GM23338 (cell line): Measurements from ENCODE around the gene NINJ1. TPM values are rescaled to one million over a fixed set of nuclear protein-coding genes. Genes with fewer than 3 reads are reported as not detected.

ENCODE experiments used
- ATAC-seq: fragments of 200-7000 bp; cut with Tn5 transposase; 3 replicates; pipeline ENCODE4 v1.9.1; 2020
- DNase-seq: peaks from one replicate; pipeline ENCODE4 v3.0.0-alpha.2; 2015; ENCODE audit warnings: low spot score
- H2AFZ ChIP-seq: fragments of 200-600 bp; sonication (generic); 2 replicates; pipeline ENCODE4 v1.8.0; 2016; ENCODE audit warnings: antibody characterized with exemption, mild to moderate bottlenecking, moderate library complexity
- H3F3A ChIP-seq: fragments of 200-600 bp; sonication (generic); replicated peaks from 2 replicates; pipeline ENCODE4 v1.8.0; 2017; ENCODE audit warnings: antibody characterized with exemption, mixed run types, low read depth
- H3K27ac ChIP-seq: fragments of 200-600 bp; sonication (generic); 2 replicates; pipeline ENCODE4 v1.6.1; 2016; ENCODE audit warnings: low read depth
- H3K27me3 ChIP-seq: fragments of 200-600 bp; sonication (generic); 2 replicates; pipeline ENCODE4 v1.8.0; 2016; ENCODE audit warnings: mild to moderate bottlenecking, mixed run types, moderate library complexity; ENCODE audit not compliant: insufficient read depth
- H3K36me3 ChIP-seq: fragments of 200-600 bp; sonication (generic); 2 replicates; pipeline ENCODE4 v1.8.0; 2016; ENCODE audit warnings: mild to moderate bottlenecking; ENCODE audit not compliant: insufficient read depth
- H3K4me1 ChIP-seq: fragments of 200-600 bp; sonication (generic); 2 replicates; pipeline ENCODE4 v1.8.0; 2016; ENCODE audit warnings: mild to moderate bottlenecking, moderate library complexity; ENCODE audit not compliant: insufficient read depth
- H3K4me2 ChIP-seq: fragments of 200-600 bp; sonication (generic); 2 replicates; pipeline ENCODE4 v1.7.1; 2017; ENCODE audit warnings: mixed run types
- H3K4me3 ChIP-seq: fragments of 200-600 bp; sonication (generic); 2 replicates; pipeline ENCODE4 v1.6.1; 2016; ENCODE audit warnings: mixed run types
- H3K79me2 ChIP-seq: fragments of 200-600 bp; sonication (generic); replicated peaks from 2 replicates; pipeline ENCODE4 v1.8.0; 2017; ENCODE audit warnings: mild to moderate bottlenecking; ENCODE audit not compliant: insufficient read depth
- H3K9me2 ChIP-seq: fragments of 200-600 bp; sonication (generic); 2 replicates; pipeline ENCODE4 v1.8.0; 2017; ENCODE audit not compliant: insufficient read depth
- H4K20me1 ChIP-seq: fragments of 200-600 bp; sonication (generic); replicated peaks from 2 replicates; pipeline ENCODE4 v1.8.0; 2017; ENCODE audit warnings: mild to moderate bottlenecking; ENCODE audit not compliant: insufficient read depth
- H3K27ac Mint-ChIP-seq: 2 replicates; pipeline ENCODE4 v1.8.0; 2020; ENCODE audit warnings: inconsistent platforms, mild to moderate bottlenecking, moderate library complexity, mixed read lengths
- H3K27me3 Mint-ChIP-seq: 3 replicates; pipeline ENCODE4 v1.8.0; 2022; ENCODE audit warnings: low read depth, mild to moderate bottlenecking, moderate library complexity, mixed read lengths, inconsistent platforms; ENCODE audit not compliant: insufficient read depth, poor library complexity
- H3K36me3 Mint-ChIP-seq: 3 replicates; pipeline ENCODE4 v1.8.0; 2021; ENCODE audit warnings: low read depth, mild to moderate bottlenecking, inconsistent platforms, moderate library complexity, mixed read lengths
- H3K4me1 Mint-ChIP-seq: 3 replicates; pipeline ENCODE4 v1.8.0; 2020; ENCODE audit warnings: mild to moderate bottlenecking, inconsistent platforms, mixed read lengths
- H3K4me3 Mint-ChIP-seq: 3 replicates; pipeline ENCODE4 v1.8.0; 2021; ENCODE audit warnings: moderate library complexity, mild to moderate bottlenecking, inconsistent platforms, mixed read lengths
- H3K9me3 Mint-ChIP-seq: 3 replicates; pipeline ENCODE4 v1.8.0; 2020; ENCODE audit warnings: moderate library complexity, mild to moderate bottlenecking, inconsistent platforms, mixed read lengths
- CREB1 ChIP-seq: fragments of 250-450 bp; sonication (Bioruptor Pico); IDR thresholded peaks from 2 replicates; pipeline ENCODE4 v1.5.0; 2020; ENCODE audit warnings: low read depth, mild to moderate bottlenecking, moderate library complexity
- CTCF ChIP-seq, 2 experiments: fragments of 200-600 bp in 1 of 2; sonication (generic) in 1 of 2; conservative IDR thresholded peaks; 2 replicates each; pipeline versions ENCODE4 v1.5.1 to v1.6.1; 2016 to 2017; ENCODE audit warnings: antibody characterized with exemption in 2 of 2, low read depth in 2 of 2, mild to moderate bottlenecking in 2 of 2, moderate library complexity in 1 of 2
- EZH2 ChIP-seq: fragments of 200-600 bp; sonication (generic); IDR thresholded peaks from one replicate; pipeline ENCODE4 v1.8.0; 2017; ENCODE audit warnings: antibody characterized with exemption, mild to moderate bottlenecking, low read depth; ENCODE audit not compliant: unreplicated experiment
- EZH2phosphoT487 ChIP-seq: fragments of 200-600 bp; sonication (generic); IDR thresholded peaks from one replicate; pipeline ENCODE4 v1.8.1; 2018; ENCODE audit warnings: antibody characterized with exemption; ENCODE audit not compliant: unreplicated experiment
- JUNB ChIP-seq: IDR thresholded peaks from one replicate; pipeline ENCODE4 v1.6.1; 2016; ENCODE audit warnings: antibody characterized with exemption; ENCODE audit not compliant: unreplicated experiment
- NANOG ChIP-seq: IDR thresholded peaks from 2 replicates; pipeline ENCODE4 v1.6.1; 2016; ENCODE audit warnings: antibody characterized with exemption, borderline replicate concordance
- POLR2AphosphoS5 ChIP-seq: IDR thresholded peaks from 2 replicates; pipeline ENCODE4 v1.6.1; 2016; ENCODE audit warnings: antibody characterized with exemption, low read depth
- REST ChIP-seq: IDR thresholded peaks from one replicate; pipeline ENCODE4 v1.6.1; 2018; ENCODE audit warnings: antibody characterized with exemption; ENCODE audit not compliant: unreplicated experiment
- ZNF114 ChIP-seq: fragments of 250-450 bp; sonication (Bioruptor Pico); IDR thresholded peaks from 2 replicates; pipeline ENCODE4 v1.5.0; 2020; ENCODE audit warnings: mild to moderate bottlenecking, moderate library complexity
- ZNF331 ChIP-seq: fragments of 250-450 bp; sonication (Bioruptor Pico); IDR thresholded peaks from 2 replicates; pipeline ENCODE4 v1.5.0; 2020; ENCODE audit warnings: low read depth, mild to moderate bottlenecking, moderate library complexity
- polyA plus RNA-seq: library from polyadenylated mRNA; unstranded; fragments of >200 nt; fragmentation: Nextera tagmentation; extraction: Ambion mirVana; gene quantifications from 2 replicates; pipeline ENCODE4 v1.2.1, GENCODE V29; 2016
- total RNA-seq: library from RNA; depleted of rRNA; stranded (reverse); fragments of >200 nt; shearing (Covaris generic); gene quantifications from 2 replicates; pipeline ENCODE4 v1.2.3, GENCODE V29; 2014
- TF ChIP-seq, protein P1 (sequence below): fragments of 250-450 bp; sonication (Bioruptor Pico); IDR thresholded peaks from 2 replicates; pipeline ENCODE4 v1.5.0; 2020; ENCODE audit warnings: mild to moderate bottlenecking, moderate library complexity

The NINJ1 gene
- total and polyA plus RNA-seq, 2 experiments from 2014 or later = 36.3 to 39.7 TPM

DNA sequence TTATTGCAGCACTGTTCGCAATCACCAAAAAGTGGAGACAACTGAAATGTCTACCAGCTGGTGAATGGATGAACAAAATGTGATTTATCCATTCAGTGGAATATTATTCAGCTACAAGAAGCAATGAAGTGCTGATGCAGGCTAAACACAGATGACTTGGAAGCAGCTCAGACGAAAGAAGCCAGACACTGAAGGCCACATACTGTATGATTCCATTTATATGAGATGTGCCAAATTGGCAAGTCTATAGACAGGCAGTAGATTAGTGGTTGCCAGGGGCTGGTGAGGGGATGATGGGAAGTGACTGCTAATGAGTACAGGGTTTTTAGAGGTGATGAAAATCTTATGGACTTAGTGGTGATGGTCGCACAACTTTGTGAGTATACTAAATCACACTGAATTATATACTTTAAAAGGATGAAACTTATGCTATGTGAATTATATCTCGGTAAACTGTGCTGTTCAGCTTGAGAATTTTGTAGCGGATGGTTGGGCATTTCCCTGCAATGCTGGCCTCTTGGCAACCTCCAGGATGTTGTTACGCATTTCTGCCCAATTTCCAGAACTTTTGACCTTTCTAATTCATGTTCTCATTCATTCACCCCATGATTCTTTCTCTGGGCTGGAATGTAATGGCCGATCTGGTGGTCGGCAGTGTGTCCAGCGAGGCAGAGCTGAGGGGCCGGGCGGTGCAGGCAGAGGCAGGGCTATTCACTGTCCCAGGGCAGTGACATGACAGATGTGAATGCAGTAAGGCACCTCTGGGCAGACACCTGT, 27.9 kb upstream of the NINJ1 start (continued):
- TF ChIP-seq POLR2AphosphoS5 (no peak), ZNF331 (CRISPR knock-in tag) (no peak), REST (no peak)

- no peaks in the 10 kb centered on the region for H4K20me1 ChIP-seq
- ATAC-seq (peak; percentile 99), DNase-seq (peak; percentile 95)
- H3K27me3 ChIP-seq = no peaks in the 10 kb centered on the region
- H3K9me3 Mint-ChIP-seq = no peaks in the 10 kb centered on the region
- no peaks in the 10 kb centered on the region for H3K36me3 Mint-ChIP-seq
- no peak overlapping the region for H3K27ac ChIP-seq
- peaks cover 3% of the 10 kb centered on the region for H3K27me3 Mint-ChIP-seq
- no peaks in the 10 kb centered on the region for H3F3A ChIP-seq
- H3K27ac Mint-ChIP-seq = no peak overlapping the region
- H3K4me1 ChIP-seq = no peaks in the 10 kb centered on the region
- TF ChIP-seq EZH2 (no peak), ZNF114 (CRISPR knock-in tag) (no peak), CREB1 (CRISPR knock-in tag) (no peak), JUNB (no peak), CTCF (conservative IDR thresholded peaks at IDR 0.05; ENCODE audit: low read depth in 2 of 2) (peak; percentile 98 to 100), EZH2phosphoT487 (no peak), NANOG (no peak)
- TF ChIP-seq, protein P1, sequence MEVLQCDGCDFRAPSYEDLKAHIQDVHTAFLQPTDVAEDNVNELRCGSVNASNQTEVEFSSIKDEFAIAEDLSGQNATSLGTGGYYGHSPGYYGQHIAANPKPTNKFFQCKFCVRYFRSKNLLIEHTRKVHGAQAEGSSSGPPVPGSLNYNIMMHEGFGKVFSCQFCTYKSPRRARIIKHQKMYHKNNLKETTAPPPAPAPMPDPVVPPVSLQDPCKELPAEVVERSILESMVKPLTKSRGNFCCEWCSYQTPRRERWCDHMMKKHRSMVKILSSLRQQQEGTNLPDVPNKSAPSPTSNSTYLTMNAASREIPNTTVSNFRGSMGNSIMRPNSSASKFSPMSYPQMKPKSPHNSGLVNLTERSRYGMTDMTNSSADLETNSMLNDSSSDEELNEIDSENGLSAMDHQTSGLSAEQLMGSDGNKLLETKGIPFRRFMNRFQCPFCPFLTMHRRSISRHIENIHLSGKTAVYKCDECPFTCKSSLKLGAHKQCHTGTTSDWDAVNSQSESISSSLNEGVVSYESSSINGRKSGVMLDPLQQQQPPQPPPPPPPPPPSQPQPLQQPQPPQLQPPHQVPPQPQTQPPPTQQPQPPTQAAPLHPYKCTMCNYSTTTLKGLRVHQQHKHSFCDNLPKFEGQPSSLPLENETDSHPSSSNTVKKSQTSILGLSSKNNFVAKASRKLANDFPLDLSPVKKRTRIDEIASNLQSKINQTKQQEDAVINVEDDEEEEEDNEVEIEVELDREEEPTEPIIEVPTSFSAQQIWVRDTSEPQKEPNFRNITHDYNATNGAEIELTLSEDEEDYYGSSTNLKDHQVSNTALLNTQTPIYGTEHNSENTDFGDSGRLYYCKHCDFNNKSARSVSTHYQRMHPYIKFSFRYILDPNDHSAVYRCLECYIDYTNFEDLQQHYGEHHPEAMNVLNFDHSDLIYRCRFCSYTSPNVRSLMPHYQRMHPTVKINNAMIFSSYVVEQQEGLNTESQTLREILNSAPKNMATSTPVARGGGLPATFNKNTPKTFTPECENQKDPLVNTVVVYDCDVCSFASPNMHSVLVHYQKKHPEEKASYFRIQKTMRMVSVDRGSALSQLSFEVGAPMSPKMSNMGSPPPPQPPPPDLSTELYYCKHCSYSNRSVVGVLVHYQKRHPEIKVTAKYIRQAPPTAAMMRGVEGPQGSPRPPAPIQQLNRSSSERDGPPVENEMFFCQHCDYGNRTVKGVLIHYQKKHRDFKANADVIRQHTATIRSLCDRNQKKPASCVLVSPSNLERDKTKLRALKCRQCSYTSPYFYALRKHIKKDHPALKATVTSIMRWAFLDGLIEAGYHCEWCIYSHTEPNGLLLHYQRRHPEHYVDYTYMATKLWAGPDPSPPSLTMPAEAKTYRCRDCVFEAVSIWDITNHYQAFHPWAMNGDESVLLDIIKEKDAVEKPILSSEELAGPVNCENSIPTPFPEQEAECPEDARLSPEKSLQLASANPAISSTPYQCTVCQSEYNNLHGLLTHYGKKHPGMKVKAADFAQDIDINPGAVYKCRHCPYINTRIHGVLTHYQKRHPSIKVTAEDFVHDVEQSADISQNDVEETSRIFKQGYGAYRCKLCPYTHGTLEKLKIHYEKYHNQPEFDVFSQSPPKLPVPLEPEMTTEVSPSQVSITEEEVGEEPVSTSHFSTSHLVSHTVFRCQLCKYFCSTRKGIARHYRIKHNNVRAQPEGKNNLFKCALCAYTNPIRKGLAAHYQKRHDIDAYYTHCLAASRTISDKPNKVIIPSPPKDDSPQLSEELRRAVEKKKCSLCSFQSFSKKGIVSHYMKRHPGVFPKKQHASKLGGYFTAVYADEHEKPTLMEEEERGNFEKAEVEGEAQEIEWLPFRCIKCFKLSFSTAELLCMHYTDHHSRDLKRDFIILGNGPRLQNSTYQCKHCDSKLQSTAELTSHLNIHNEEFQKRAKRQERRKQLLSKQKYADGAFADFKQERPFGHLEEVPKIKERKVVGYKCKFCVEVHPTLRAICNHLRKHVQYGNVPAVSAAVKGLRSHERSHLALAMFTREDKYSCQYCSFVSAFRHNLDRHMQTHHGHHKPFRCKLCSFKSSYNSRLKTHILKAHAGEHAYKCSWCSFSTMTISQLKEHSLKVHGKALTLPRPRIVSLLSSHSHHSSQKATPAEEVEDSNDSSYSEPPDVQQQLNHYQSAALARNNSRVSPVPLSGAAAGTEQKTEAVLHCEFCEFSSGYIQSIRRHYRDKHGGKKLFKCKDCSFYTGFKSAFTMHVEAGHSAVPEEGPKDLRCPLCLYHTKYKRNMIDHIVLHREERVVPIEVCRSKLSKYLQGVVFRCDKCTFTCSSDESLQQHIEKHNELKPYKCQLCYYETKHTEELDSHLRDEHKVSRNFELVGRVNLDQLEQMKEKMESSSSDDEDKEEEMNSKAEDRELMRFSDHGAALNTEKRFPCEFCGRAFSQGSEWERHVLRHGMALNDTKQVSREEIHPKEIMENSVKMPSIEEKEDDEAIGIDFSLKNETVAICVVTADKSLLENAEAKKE = no peak
- no peaks in the 10 kb centered on the region for H3K79me2 ChIP-seq
- H3K9me2 ChIP-seq = no peaks in the 10 kb centered on the region
- H3K36me3 ChIP-seq = no peaks in the 10 kb centered on the region
- H3K4me3 Mint-ChIP-seq = no peak overlapping the region
- peak overlapping the region; percentile 47; the same call in 1 of the 2 replicates for H2AFZ ChIP-seq
- no peaks in the 10 kb centered on the region for H3K4me1 Mint-ChIP-seq
- H3K4me2 ChIP-seq = no peak overlapping the region
- H3K4me3 ChIP-seq = no peak overlapping the region
Measured at GRCh38 chr9:93159601-93160471, 25.8 kb upstream of the NINJ1 start.
